HG02973 (cell line): ENCODE data around the gene PEX14.

Source experiments
- ATAC-seq: cut with Tn5 transposase; IDR thresholded peaks from one replicate; pipeline ENCODE4 v1.9.1; 2021; ENCODE audit warnings: moderate library complexity; ENCODE audit not compliant: unreplicated experiment

PEX14 gene

DNA sequence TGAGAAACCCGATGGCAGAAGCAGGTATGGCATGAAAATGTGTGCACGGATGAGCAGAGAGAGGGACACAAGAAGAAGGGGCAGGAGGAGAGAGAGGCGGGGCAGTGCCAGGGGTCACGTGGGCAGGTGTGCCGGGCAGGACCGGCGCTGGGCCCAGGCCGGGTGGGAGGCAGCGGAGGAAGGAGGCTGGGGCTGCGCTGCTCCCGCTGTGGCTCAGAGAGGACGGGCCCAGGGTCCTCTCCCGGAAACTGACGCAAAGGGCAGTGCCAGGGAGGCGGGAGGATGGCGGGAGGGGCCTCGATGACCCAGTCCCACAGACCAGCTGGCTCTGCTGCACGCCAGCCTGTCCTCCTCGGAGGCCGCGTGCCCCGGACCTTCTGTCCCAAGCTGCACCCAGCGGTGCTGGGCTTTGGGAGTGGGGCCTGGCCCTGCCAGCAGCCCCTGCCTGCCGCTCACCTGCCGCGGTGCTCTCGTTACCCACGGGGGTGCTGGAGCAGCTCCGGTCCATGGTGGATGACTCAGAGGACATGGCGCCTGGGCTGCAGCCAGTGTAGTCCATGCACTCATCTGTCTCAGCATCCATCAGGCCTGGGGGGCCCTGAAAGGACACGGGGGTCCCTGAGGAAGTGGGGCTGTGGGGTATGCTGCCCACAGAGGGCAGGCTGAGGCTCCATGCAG, 167.8 kb downstream of the PEX14 start:
- ATAC-seq, result no peak

DNA sequence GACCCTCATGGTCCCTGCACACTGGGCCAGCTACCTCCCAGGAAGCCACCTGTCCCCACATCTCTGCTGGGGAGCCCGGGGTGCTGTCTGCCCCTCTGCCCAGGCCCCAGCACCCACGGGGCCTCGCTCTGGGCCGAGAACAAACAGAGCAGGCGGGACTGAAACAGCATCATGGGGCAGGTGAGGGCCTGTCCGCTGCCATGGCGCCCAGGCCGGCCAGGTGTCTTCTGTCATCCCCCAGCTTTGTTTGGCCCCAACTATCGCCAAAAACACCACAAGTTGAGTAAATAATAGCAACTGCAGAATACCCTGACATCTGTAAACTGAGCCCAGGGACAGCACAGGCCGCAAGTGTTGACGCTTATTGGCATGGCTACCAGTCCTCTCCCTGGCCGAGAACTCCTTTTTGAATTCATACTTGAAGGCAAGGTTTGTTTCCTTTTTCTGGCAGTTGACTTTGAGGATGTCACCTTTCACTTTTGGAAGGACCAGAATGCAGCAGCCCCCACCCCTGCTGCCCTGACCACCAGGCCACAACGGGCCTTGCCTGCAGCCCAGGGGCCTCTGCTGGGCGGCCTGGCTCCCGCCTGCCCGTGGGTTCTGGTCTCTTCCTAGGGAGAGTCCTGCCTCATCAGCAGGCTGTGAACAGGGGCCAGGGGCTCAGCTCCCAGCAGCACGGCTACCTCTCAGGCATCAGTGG, 169.0 kb downstream of the PEX14 start:
- no peak for ATAC-seq

DNA sequence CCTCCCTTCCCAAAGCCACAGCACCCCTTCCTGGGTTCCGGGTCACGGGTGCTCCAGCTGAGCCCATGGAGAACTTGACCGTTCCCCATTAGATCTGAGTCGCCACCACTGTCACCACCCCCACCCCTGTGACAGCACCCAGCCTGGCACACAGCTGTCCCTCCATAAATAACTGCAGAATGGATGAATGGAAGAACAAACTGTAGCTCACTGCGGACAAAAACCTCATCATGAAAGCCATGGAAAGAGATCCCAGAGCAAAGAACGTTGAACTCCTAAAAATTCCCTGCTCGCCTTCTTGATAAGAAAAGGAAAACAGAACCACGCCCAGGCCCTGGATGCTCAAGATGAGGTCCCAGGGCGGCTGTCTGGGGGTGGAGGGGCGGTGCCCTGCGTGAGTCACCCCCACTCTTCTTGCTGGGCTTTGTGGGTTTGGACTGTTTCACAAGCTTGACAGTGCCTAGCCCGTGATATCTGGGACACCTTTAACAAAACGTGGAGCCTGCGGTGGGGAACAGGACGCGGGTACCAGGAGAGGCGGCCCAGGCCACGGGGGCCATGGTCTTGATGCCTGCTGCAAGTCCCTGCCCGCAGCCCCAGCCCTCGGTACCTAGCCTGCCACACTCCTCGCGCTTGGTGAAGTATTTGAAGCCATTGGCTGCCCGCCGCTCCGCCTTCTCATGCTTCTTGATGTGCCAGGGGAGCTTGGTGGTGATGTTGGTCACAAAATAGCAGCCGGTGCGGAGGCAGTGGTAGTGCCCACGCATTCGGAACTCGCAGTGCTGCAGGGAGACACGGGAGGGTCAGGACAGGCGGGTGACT, 169.8 kb downstream of the PEX14 start:
- ATAC-seq, result no peak

DNA sequence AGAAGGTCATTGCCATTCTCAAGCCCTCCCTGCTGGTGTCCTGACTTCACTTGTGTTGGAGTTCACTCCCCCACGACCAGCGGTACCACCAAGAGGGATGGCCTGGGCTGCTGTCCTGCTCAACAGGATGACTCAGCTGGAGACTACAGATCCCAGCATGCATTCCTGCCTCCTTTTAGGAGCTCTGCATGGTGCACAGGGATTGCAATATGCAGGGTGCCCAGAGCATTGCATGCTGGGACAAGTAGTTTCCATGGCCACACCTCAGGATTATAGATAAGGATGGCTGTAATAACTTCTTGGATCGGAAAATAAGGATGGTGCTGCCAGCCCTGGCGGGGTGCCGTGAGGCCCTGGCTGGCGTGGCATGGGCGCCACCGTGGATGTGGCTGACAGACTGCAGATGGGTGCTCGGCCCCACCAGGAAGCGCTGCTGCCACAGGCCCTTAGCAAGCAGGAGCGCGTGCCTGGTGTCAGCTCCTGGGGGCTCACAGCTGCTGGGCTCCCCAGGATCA, 171.7 kb downstream of the PEX14 start:
- no peak for ATAC-seq

DNA sequence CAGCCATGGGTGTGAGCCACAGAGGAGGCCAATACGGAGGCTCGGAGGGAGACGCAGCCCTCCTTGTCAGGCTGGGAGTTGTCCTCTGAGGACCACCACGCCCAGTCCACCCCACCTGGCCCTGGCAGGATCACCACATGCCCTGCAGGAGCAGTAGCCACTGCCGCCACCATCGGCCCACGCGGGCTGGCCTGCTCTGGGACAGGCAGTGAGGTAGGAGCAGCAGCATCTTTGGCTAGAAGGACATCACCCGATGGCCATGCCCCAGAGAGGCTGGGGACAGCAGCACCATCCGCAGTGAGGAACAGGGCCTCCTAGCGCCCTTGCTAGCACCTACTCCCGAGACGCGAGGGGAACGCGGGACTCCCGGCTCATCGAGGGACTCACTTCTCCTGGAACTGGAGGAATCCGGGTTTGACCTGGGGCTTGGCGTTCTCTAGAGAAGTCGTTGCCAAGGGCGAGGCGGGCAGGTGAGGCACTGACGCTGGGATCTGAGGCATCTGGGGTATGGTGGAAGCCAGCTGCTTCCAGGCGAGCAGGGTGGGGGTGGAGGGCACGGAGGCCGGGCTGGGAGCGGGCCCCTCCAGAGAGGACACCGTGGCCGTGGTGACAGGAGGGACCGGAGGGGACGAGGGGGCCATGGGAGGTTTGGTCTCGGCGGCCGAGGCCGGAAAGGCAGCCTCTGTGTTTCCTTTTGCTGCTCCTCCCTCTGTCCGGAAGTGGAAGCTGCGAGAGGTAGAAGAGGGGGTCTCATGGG, 172.8 kb downstream of the PEX14 start:
- ATAC-seq, result no peak

DNA sequence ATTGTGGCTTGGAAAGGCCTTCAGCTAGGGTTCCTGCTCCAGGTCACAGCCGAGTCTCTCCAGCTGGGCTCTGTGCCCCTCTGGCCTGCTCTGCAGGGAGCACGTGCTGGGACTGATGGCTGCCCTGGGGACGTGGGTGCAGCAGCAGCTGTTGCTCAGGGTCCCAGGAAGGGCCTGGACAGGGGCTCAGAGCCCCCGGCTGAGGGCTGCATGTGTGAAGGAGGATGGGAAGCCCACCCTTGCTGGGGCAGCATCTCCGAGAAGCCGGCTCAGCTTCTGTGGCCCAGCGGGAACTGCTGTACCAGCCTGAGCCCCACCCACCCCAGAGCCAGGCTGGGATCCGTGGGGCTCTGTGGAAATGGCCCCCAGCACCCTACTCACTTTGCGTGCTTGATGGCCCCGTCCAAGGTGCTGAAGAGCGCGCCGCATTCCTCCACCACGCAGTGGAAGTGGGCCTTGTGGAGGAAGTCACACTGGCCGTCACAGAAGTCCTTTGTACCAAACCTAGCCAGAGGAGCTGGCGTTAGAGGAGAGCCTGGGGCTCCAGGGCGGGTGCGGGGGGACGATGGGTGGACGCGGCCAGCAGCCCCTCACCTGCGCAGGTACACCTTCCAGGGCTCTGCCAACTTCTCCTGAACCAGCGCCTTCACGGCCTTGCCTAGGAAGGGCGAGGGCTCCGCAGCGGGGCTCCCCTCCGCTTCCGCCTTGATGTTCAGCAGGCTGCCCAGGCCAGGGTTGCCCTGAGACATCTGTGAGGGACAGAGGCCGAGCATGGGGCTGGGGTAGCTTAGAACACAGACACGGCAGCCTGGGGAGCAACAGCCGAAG, 174.2 kb downstream of the PEX14 start:
- ATAC-seq, result no peak

DNA sequence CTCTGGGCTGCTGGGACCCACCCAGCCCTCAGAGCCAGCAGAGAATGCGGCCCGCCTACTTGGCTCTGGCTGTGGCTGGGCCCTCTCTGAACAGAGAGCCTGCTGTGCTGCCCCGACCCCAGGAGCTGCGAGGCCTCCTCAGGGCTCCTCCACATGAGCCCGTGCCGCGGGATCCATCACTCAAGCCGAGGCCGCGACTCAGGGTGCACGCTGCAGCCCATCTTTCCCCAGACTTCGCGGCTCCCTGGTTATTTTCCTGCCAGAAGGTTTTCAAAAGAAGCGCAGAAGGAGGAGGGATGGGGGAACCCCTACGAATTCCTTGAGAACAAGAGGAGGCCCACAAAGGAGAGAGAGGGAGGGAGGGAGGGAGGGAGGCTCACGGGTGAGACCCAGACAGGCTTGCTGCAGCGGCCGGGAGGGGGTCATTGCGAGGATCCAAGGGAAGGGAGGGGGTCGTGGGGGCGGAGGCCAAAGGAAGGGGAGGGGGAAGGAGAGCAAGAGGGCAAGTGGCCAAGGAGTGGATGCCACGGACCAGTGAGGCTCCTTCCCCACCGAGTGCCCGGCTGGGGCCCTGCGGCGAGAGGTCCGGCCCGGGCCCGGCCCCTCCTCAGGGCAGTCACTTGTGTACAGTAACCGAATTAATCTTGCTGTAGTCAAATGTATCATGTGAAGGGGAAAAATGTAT, 174.9 kb downstream of the PEX14 start:
- ATAC-seq, result no peak

DNA sequence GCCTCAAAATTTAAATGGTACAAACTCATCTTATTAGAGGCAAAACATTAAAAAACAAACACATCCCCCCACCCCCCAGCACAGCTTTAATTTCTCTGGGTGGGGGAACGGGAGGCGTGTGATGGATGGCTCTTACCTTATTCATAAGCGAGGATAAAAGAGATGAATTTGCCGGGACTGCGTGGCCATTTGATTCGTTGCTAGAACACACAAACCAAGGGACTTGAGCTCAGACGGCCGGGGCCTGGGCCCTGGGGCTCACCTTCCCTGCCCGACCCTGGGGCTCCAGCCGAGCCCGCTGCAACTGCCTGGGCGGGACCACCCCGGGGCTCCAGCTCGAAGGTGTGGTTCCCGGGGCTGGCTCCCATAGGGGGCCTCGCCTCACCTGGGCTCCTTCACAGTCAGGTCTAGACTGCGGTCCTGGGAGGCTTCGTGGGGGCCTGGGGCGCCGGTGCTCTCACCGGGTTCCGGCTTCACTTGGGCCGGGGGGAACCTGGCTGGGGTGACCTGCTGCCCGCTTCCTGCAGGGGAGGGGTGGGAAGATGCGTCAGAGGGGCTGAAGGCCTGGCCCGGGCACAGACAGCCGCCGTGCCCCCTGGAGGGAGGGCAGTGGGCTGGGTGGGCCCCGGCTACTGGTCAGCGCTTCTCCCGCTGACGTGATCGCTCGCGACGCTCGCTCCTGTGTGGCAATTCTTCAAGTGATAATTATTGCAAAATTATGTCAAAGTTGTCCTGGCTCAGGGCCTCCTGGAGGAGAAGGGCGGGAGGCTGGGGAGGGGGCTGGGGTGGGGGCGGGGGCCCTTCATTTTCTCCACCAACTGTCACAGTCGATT, 176.0 kb downstream of the PEX14 start:
- no peak for ATAC-seq

DNA sequence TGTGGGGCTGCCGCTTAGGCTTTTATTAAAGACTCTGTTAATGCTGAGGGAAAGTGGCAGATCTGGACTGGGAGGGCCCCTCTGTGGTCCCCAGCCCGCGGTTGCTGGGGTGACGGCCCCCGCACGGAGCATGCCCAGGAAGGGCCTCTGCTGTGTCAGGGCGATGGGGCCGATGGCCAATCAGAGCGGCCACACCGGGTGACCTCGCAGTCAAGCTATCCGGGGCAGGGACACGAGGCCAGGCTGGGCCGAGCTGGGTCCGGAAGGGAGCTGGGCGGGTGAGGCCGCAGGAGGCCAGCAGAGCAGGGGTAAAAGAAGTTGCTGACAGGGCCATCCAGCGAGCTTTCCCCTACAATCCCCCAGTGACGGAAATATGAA, 176.6 kb downstream of the PEX14 start:
- ATAC-seq, result no peak

DNA sequence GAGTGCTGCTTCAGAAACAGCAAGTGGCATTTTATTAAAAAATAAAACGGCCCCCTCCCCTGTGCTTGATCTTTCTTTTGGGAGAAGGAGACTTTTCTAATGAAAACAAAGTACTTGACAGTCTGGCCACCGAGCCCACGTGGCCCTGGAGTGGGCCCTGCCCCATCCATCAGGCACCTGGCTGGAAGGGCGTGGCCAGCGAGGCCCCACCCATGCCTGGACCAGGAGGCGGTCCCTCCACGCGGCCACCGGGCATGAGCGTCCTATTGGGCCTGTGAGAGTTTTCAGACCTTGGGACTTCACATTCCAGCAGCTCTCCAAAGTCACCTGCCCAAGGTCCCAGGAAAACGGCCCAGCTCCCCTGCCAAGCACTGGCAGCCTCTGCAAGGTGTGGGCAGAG, 177.0 kb downstream of the PEX14 start:
- ATAC-seq, result no peak

DNA sequence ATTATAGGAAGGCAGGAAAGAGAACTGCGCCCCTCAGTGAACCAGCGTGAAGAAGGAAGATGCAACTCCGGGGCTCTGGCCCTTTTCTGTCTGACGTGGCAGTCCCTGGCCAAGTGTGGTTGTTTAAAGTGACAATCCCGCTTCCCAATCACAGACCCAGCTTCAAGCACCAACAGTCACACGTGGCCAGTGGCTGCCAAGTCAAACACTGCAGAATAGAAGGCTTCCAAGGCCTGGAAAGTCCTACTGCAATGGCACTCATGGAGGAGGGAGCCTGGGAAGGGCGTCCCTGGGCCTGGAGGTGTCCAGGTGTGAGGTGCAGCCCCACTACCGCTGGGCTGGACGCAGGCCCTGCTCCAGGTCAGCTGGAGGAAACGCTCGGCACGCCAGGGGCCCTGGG, 177.9 kb downstream of the PEX14 start:
- no peak for ATAC-seq

DNA sequence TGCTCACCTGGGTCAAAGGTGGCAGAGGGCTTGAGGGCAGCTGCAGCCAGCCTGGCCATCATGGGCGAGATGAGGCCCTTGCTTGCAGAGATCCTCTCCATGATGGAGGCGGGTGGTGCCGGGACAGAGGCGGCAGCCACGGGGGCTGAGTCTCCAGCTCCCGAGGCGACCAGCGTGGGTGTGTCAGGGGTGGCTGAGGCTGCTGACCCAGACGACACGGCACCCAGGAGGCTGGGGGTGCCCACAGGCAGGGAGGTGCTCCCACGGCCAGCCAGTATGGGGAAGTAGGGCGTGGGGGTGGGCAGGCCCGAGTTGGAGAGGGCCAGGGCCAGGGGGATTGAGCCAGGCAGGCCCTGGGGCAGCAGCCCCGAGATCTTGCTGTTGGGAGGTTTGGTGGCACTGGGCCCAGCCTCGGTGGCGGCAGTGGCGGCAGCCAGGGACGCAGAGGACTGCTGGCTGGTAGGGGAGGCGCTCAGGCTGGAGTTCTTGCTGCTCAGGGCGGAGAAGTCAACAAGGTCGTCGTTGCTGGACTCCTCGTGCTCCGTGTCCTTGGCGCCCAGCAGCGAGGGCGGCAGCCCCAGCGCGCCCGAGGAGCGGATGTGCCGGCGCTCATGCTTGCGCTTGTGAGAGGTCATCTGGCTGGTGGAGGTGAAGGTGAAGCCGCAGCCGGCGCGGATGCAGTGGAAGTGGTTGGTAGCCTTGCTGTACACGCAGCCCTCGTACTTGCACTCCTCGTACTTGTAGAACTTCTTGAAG, 178.8 kb downstream of the PEX14 start:
- no peak for ATAC-seq

DNA sequence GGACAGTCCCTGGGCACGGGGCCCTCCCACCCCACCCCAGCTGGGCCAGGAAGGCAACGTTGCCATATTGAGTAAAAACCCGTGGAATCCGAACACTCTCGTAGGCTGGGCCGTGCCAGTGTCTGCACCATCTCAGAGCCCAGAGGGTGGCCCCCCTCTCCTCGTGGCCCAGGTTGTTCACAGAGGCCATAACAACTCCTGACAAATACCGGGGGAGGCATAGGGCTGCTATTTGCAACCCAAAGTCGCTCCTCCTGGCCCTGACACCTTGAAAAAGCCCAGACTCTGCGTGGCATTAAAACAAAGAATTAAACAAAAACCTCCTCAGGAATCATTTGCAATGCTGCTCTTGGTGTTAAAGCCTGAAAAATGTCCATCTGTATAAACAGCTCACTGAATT, 180.3 kb downstream of the PEX14 start:
- ATAC-seq, result no peak

DNA sequence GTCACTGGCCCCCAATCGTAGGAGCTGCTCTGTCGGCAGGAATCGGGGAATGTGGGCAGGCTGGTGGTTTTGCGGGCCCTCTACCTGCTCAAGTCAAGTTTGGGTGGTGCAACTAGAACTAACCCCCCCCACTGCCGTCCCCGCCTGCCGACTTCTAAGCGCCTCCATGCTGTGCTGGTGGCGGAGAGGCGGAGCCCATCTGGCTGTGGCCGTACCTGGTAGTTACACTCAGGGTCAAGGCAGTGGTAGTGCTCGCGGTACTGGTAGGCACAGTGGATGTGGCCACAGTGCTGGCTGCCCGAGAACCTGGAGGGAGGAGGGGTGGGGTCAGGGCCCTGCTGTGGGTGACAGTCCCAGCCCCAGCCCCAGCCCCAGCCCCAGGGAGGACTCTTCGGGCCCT, 181.7 kb downstream of the PEX14 start:
- no peak for ATAC-seq

DNA sequence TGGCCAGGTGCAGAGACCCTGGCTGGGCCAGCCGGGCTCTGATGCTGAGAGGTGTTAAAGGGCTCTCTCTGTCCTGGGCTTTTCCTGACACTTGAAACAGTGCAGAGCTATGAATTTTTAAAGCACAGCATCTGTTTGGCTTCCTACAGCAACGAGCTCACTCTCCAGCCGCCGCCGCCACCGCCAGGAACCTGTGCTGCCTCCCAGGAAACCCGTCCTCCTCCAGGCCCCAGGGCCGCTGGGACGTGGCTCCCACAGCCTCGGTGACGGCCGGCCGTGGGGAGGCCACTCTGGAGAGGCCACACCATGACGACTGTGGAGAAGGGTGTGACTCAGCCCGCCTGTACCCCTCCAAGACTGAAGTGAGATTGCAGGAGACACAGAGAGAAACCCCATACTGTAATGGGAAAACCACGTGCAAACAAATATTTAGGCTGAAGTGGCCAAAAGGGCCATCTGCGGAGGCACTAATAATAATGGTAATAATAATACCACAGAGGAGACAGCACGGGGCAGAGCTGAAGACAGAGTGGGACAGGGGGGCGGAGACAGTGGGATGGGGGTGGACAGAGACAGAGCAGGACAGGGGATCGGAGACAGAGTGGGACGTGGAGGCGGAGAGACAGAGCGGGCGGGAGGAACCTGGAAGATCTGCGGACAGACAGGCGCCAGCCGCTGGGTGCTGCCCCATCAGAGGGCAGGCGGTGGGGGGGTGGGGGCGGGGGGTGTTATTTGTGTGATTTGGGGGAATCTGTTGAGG, 182.5 kb downstream of the PEX14 start:
- no peak for ATAC-seq

DNA sequence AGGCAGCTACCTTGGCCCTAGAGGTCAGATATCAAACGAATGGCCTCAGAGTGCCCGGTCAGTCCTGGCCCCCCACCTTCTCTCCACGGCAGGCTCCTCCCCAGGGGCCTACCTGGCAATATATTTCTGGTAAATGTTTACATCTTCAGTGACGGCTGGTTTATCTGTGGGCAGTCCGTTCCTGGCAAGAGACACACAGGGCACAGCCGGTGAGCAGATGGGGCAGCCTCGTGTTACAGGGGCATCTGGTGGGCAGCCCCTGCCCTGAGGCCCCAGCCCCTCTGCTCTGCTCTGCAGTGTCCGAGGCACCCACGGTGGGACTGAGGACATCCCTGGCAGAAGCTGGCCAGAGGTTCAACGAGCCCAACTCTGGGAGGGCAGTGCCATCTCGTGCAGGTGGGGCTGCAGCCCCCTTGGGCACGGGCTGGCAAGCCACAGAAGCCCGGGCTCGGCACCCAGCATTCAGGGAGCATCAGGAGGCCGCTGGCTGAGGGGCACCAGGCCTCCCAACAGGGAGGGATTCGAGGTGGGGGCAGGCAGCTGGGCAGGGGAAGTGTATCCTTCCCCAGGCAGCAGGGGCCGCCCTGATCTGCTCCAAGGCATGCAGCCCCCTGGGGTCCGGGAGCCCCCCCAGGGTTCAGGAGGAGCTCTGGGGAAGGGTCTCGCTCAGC, 183.8 kb downstream of the PEX14 start:
- no peak for ATAC-seq

DNA sequence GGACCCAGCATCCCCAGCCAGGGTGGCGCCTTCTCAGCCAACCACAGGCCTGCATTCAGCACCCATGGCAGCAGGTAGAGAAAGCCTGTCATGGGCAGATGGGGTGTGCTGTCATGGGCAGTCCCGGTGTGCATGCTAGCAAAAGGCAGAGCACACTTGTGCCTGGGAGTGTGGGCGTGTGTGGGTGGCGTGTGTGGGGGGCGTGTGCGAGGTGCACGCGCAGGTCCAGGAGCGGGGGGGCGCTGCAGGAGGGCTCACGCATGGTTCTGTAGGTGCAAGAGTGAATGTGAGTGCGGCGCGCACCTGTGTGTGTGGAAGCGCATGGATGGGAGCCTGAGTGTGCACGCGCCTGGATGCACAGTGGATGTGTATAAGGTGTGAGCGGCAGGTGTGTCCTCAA, 184.5 kb downstream of the PEX14 start:
- ATAC-seq, result no peak
